ENCODE results near the gene MALT1.

DNA sequence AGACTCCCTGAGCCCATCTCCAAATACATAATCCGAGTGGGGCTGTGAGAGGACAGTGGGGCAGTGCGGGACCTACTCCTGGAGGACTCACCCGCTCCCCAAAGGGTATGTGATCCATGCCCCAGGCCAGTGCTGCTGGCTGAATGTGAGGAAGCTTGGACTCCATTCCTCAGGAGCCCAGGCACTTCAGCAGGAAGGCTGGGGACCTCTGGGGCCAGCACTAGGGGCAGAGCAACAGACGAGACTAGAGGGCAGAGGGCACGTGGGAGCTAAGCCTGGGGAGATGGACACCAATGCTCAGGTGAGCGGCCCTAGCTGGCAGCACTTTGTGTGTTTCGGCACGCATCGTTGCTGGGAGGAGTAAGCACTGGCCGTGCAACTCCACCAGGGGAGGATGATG, 84.9 kb downstream of the MALT1 start:
- TF ChIP-seq CTCF (IDR thresholded peaks at IDR 0.05 in 2 of 3, conservative IDR thresholded peaks at IDR 0.05 in 1 of 3; ENCODE audit: insufficient read depth in 2 of 3, low read depth in 1 of 3, low read length in 3 of 3) (no peak), USF2 (CRISPR knock-in tag; IDR thresholded peaks at IDR 0.05) (no peak), HMG20B (CRISPR knock-in tag; IDR thresholded peaks at IDR 0.05) (no peak), KAT7 (CRISPR knock-in tag; IDR thresholded peaks at IDR 0.05; ENCODE audit: borderline replicate concordance) (no peak), HNRNPH1 (optimal IDR thresholded peaks at IDR 0.05; ENCODE audit: low read depth, low read length) (no peak), ZNF217 (CRISPR knock-in tag; IDR thresholded peaks at IDR 0.05) (no peak)
- TF ChIP-seq, protein P1, sequence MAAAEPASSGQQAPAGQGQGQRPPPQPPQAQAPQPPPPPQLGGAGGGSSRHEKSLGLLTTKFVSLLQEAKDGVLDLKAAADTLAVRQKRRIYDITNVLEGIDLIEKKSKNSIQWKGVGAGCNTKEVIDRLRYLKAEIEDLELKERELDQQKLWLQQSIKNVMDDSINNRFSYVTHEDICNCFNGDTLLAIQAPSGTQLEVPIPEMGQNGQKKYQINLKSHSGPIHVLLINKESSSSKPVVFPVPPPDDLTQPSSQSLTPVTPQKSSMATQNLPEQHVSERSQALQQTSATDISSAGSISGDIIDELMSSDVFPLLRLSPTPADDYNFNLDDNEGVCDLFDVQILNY (CRISPR knock-in tag; IDR thresholded peaks at IDR 0.05), result no peak
- TF ChIP-seq, protein P2, sequence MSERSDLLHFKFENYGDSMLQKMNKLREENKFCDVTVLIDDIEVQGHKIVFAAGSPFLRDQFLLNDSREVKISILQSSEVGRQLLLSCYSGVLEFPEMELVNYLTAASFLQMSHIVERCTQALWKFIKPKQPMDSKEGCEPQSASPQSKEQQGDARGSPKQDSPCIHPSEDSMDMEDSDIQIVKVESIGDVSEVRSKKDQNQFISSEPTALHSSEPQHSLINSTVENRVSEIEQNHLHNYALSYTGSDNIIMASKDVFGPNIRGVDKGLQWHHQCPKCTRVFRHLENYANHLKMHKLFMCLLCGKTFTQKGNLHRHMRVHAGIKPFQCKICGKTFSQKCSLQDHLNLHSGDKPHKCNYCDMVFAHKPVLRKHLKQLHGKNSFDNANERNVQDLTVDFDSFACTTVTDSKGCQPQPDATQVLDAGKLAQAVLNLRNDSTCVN (CRISPR knock-in tag; IDR thresholded peaks at IDR 0.05), result no peak
- TF ChIP-seq, protein P3, sequence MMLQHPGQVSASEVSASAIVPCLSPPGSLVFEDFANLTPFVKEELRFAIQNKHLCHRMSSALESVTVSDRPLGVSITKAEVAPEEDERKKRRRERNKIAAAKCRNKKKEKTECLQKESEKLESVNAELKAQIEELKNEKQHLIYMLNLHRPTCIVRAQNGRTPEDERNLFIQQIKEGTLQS (IDR thresholded peaks at IDR 0.05), result no peak
- TF ChIP-seq, protein P3 (CRISPR knock-in tag; conservative IDR thresholded peaks at IDR 0.05), result no peak

All from K562 (cell line).